Ectodermal cell (in vitro differentiated cells): Measurements from ENCODE around the gene SLC19A3.
"Not testable (repeated sequence)": the region's sequence is repeated elsewhere in the genome, so short reads cannot be mapped to it uniquely, and the experiment has no call there.

Source experiments
- H3K27ac ChIP-seq: 2 replicates; pipeline ENCODE4 v1.7.0; 2013; ENCODE audit warnings: mild to moderate bottlenecking, low read depth, low read length; ENCODE audit not compliant: insufficient read depth, poor library complexity, severe bottlenecking
- H3K27me3 ChIP-seq: 2 replicates; pipeline ENCODE4 v1.7.0; 2013; ENCODE audit warnings: mild to moderate bottlenecking, low read length; ENCODE audit not compliant: insufficient read depth, control insufficient read depth, poor library complexity, severe bottlenecking
- H3K36me3 ChIP-seq: one replicate; pipeline ENCODE4 v1.7.0; 2013; ENCODE audit warnings: low read length; ENCODE audit not compliant: control insufficient read depth, insufficient read depth
- H3K4me1 ChIP-seq: one replicate; pipeline ENCODE4 v1.7.0; 2013; ENCODE audit warnings: low read length; ENCODE audit not compliant: control insufficient read depth, insufficient read depth
- H3K4me3 ChIP-seq: 2 replicates; pipeline ENCODE4 v1.7.0; 2013; ENCODE audit warnings: low read depth, low read length, control low read depth; ENCODE audit not compliant: insufficient read depth
- H3K9me3 ChIP-seq: 2 replicates; pipeline ENCODE4 v1.7.0; 2013; ENCODE audit warnings: mild to moderate bottlenecking, low read length, moderate library complexity; ENCODE audit not compliant: control insufficient read depth
- WGBS, 2 experiments: methylation state at CpG; one replicate each; pipeline ENCODE4 v1.1.7; 2013; ENCODE audit warnings: missing lambda C conversion rate in 2 of 2; 5-methylcytosine and 5-hydroxymethylcytosine counted together

SLC19A3 gene

GRCh38 chr2:227739351-227739750 is 21.5 kb upstream of the SLC19A3 start:
- Histone ChIP-seq H3K4me3 (no peak overlapping the region), H3K36me3 (no peaks in the 10 kb centered on the region), H3K27ac (no peak overlapping the region), H3K9me3 (no peaks in the 10 kb centered on the region), H3K4me1 (no peaks in the 10 kb centered on the region), H3K27me3 (no peaks in the 10 kb centered on the region)
- WGBS, 2 experiments: 86 to 90% methylated on average over 14 of the region's 14 CpGs

GRCh38 chr2:227728035-227728434 is 10.2 kb upstream of the SLC19A3 start, which contains the start of gene SCYGR7:
Gene SCYGR7, plus strand, starts transcription at chr2:227728335. Its CDS starts 0 bp downstream, at chr2:227728335.
- H3K27me3 ChIP-seq: no peaks in the 10 kb centered on the region
- 92 to 96% methylated on average over 4 to 5 of the region's 5 CpGs for WGBS, 2 experiments
- no peak within 1 kb of the TSS for H3K27ac ChIP-seq
- no peak within 1 kb of the TSS for H3K4me3 ChIP-seq
- no peaks in the 10 kb centered on the region for H3K36me3 ChIP-seq
- no peaks in the 10 kb centered on the region for H3K9me3 ChIP-seq
- H3K4me1 ChIP-seq: no peaks in the 10 kb centered on the region

- no peaks in the 10 kb centered on the region for H3K9me3 ChIP-seq
- H3K4me1 ChIP-seq: no peaks in the 10 kb centered on the region
- H3K4me3 ChIP-seq: no peak within 1 kb of the TSS
- H3K27me3 ChIP-seq: no peaks in the 10 kb centered on the region
- H3K27ac ChIP-seq: no peak within 1 kb of the TSS
- 88 to 92% methylated on average over 15 of the region's 15 CpGs for WGBS, 2 experiments
- no peaks in the 10 kb centered on the region for H3K36me3 ChIP-seq
Measured at GRCh38 chr2:227724394-227725039, 6.7 kb upstream of the SLC19A3 start, which contains the start of gene SCYGR6. Gene SCYGR6, minus strand, starts transcription at chr2:227724757. Its CDS starts 0 bp downstream, at chr2:227724757.

GRCh38 chr2:227722821-227723220 is 5.0 kb upstream of the SLC19A3 start:
- 88 to 92% methylated on average over 7 of the region's 7 CpGs for WGBS, 2 experiments
- H3K27me3 ChIP-seq, H3K27ac ChIP-seq, H3K36me3 ChIP-seq, H3K9me3 ChIP-seq, H3K4me3 ChIP-seq, H3K4me1 ChIP-seq: not testable (repeated sequence)

GRCh38 chr2:227720680-227721079 is 2.9 kb upstream of the SLC19A3 start:
- Histone ChIP-seq H3K4me3 (no peak overlapping the region), H3K9me3 (no peaks in the 10 kb centered on the region), H3K36me3 (no peaks in the 10 kb centered on the region), H3K27me3 (peaks cover 11% of the 10 kb centered on the region), H3K27ac (no peak overlapping the region), H3K4me1 (peaks cover 4% of the 10 kb centered on the region)
- WGBS, 2 experiments: 92 to 94% methylated on average over 4 of the region's 4 CpGs

GRCh38 chr2:227719641-227720040 is 1.8 kb upstream of the SLC19A3 start:
- 93 to 100% methylated on average over 4 of the region's 4 CpGs for WGBS, 2 experiments
- Histone ChIP-seq H3K27me3 (peaks cover 11% of the 10 kb centered on the region), H3K9me3 (no peaks in the 10 kb centered on the region), H3K27ac (no peak overlapping the region), H3K4me3 (no peak overlapping the region), H3K36me3 (no peaks in the 10 kb centered on the region), H3K4me1 (peaks cover 4% of the 10 kb centered on the region)

- H3K27ac ChIP-seq: no peak overlapping the region
- H3K9me3 ChIP-seq: no peaks in the 10 kb centered on the region
- no peaks in the 10 kb centered on the region for H3K36me3 ChIP-seq
- no peak overlapping the region for H3K4me3 ChIP-seq
- peaks cover 4% of the 10 kb centered on the region for H3K4me1 ChIP-seq
- WGBS, 2 experiments: 95 to 100% methylated on average over 2 of the region's 2 CpGs
- H3K27me3 ChIP-seq: peaks cover 11% of the 10 kb centered on the region
Measured at GRCh38 chr2:227716501-227716900, 1.3 kb downstream of the SLC19A3 start.

GRCh38 chr2:227713291-227713690 is 4.5 kb downstream of the SLC19A3 start:
- Histone ChIP-seq H3K27ac (no peak overlapping the region), H3K9me3 (no peaks in the 10 kb centered on the region), H3K4me1 (peaks cover 4% of the 10 kb centered on the region), H3K4me3 (no peak overlapping the region), H3K36me3 (no peaks in the 10 kb centered on the region), H3K27me3 (peaks cover 11% of the 10 kb centered on the region)
- WGBS, 2 experiments: 95 to 96% methylated on average over 1 of the region's 1 CpG

GRCh38 chr2:227710986-227711385 is 6.8 kb downstream of the SLC19A3 start:
- Histone ChIP-seq H3K36me3 (no peaks in the 10 kb centered on the region), H3K27ac (no peak overlapping the region), H3K9me3 (no peaks in the 10 kb centered on the region), H3K27me3 (no peaks in the 10 kb centered on the region), H3K4me3 (no peak overlapping the region), H3K4me1 (no peaks in the 10 kb centered on the region)
- WGBS, 2 experiments: 90 to 94% methylated on average over 7 of the region's 7 CpGs

- 73% methylated on average over 4 of the region's 6 CpGs for WGBS, 2 experiments
- Histone ChIP-seq H3K4me3 (no peak overlapping the region), H3K27ac (no peak overlapping the region), H3K36me3 (no peaks in the 10 kb centered on the region), H3K4me1 (no peaks in the 10 kb centered on the region), H3K9me3 (no peaks in the 10 kb centered on the region), H3K27me3 (no peaks in the 10 kb centered on the region)
Measured at GRCh38 chr2:227707390-227707789, 10.4 kb downstream of the SLC19A3 start.
